22Rv1 (cell line): ENCODE data around the gene MGME1.

Experiments used
- ZFX ChIP-seq: fragments of 450-650 bp; IDR thresholded peaks from 2 replicates; pipeline ENCODE4 v1.6.1; 2017; ENCODE audit warnings: antibody characterized with exemption, borderline replicate concordance
- TF ChIP-seq, protein P1 (sequence below): fragments of 450-650 bp; IDR thresholded peaks from 2 replicates; pipeline ENCODE4 v1.5.1; 2017; ENCODE audit warnings: mild to moderate bottlenecking

DNA sequence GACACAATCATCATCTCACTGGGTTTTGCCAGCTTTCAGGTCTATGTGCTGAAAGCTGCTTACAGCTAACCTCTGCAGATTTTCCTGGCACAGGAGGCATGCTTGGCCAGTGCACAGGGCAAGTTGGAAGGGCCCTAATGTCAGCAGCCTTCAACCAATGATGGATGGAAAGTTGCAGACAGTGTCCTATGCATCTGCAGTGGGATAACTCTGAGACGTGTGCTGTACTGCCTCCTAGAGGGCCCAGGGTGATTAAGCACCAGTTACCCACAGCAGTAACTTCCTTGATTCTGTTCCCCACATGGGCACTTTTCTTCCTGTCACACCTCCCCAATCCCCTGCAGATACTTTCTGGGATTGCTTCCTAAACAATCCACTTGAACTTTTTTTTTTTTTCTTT is 50.2 kb downstream of the MGME1 start:
- TF ChIP-seq, protein P1, sequence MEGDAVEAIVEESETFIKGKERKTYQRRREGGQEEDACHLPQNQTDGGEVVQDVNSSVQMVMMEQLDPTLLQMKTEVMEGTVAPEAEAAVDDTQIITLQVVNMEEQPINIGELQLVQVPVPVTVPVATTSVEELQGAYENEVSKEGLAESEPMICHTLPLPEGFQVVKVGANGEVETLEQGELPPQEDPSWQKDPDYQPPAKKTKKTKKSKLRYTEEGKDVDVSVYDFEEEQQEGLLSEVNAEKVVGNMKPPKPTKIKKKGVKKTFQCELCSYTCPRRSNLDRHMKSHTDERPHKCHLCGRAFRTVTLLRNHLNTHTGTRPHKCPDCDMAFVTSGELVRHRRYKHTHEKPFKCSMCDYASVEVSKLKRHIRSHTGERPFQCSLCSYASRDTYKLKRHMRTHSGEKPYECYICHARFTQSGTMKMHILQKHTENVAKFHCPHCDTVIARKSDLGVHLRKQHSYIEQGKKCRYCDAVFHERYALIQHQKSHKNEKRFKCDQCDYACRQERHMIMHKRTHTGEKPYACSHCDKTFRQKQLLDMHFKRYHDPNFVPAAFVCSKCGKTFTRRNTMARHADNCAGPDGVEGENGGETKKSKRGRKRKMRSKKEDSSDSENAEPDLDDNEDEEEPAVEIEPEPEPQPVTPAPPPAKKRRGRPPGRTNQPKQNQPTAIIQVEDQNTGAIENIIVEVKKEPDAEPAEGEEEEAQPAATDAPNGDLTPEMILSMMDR, result peak; percentile 66
- TF ChIP-seq ZFX, result no peak
